H1 (cell line): Measurements from ENCODE around the gene TIMMDC1. TPM values are rescaled to one million over a fixed set of nuclear protein-coding genes. Genes with fewer than 3 reads are reported as not detected.

ENCODE experiments used
- CTCF ChIA-PET: fragments of 300-600 bp; sonication (Branson Sonifier 250); formaldehyde crosslinking; loops from one replicate; lab custom pipeline; 2021; ENCODE audit not compliant: partially characterized antibody; lab: Charles Lee
- POLR2A ChIA-PET: fragments of 300-600 bp; sonication (Branson Sonifier 250); formaldehyde crosslinking; loops from one replicate; lab custom pipeline; 2021; ENCODE audit warnings: inconsistent platforms; ENCODE audit not compliant: partially characterized antibody; lab: Charles Lee
- DNase-seq, 2 experiments: peaks; one replicate each; pipeline versions ENCODE4 v3.0.0 to v3.0.0-alpha.2; 2010 to 2022; ENCODE audit warnings: low spot score in 2 of 2, low read depth in 1 of 2, mixed read lengths in 1 of 2
- FAIRE-seq: peaks from 2 replicates; lab custom pipeline; 2011; peaks lifted over from hg19 to GRCh38; lab: Jason Lieb, UNC
- H2AFZ ChIP-seq: 2 replicates; pipeline ENCODE4 v1.8.1; 2012; ENCODE audit warnings: low read length, inconsistent platforms
- H2AK5ac ChIP-seq: 2 replicates; pipeline ENCODE4 v1.6.1; 2013; ENCODE audit warnings: low read depth, low read length
- H2BK120ac ChIP-seq: replicated peaks from 2 replicates; pipeline ENCODE3; 2013; ENCODE audit warnings: low read depth, low read length, inconsistent platforms
- H2BK12ac ChIP-seq: 2 replicates; pipeline ENCODE4 v1.6.1; 2013; ENCODE audit warnings: low read depth, low read length
- H2BK15ac ChIP-seq: 2 replicates; pipeline ENCODE4 v1.6.1; 2013; ENCODE audit warnings: low read length
- H2BK20ac ChIP-seq: 2 replicates; pipeline ENCODE4 v1.6.1; 2013; ENCODE audit warnings: low read length
- H2BK5ac ChIP-seq: 2 replicates; pipeline ENCODE4 v1.6.1; 2013; ENCODE audit warnings: low read depth, low read length
- H3K14ac ChIP-seq: 2 replicates; pipeline ENCODE4 v1.6.1; 2013; ENCODE audit warnings: inconsistent platforms; ENCODE audit not compliant: insufficient read length
- H3K18ac ChIP-seq: 2 replicates; pipeline ENCODE4 v1.6.1; 2013; ENCODE audit warnings: low read length; ENCODE audit errors: extremely low read depth
- H3K23ac ChIP-seq: 2 replicates; pipeline ENCODE4 v1.6.1; 2013; ENCODE audit warnings: inconsistent platforms; ENCODE audit not compliant: insufficient read length
- H3K23me2 ChIP-seq: 2 replicates; pipeline ENCODE4 v1.6.1; 2013; ENCODE audit warnings: low read depth, low read length
- H3K27ac ChIP-seq: 2 replicates; pipeline ENCODE4 v1.6.1; 2011; ENCODE audit warnings: low read depth, low read length, inconsistent platforms
- H3K27me3 ChIP-seq, 4 experiments: replicated peaks in 1 of 4; 1 replicate in 1 of 4; 2 replicates in 3 of 4; pipeline versions ENCODE4 v1.6.1 to v1.8.1; 2011 to 2013; ENCODE audit warnings: low read length in 3 of 4, mild to moderate bottlenecking in 3 of 4, inconsistent platforms in 2 of 4, mixed read lengths in 2 of 4, moderate library complexity in 1 of 4; ENCODE audit not compliant: control insufficient read depth in 3 of 4, insufficient read depth in 3 of 4; ENCODE audit errors: extremely low read depth in 1 of 4
- H3K36me3 ChIP-seq, 4 experiments: 2 replicates each; pipeline versions ENCODE4 v1.6.1 to v1.8.1; 2011 to 2013; ENCODE audit warnings: mild to moderate bottlenecking in 4 of 4, low read length in 3 of 4, moderate library complexity in 2 of 4, control low read depth in 1 of 4, inconsistent platforms in 1 of 4; ENCODE audit not compliant: insufficient read depth in 4 of 4, control insufficient read depth in 2 of 4
- H3K4ac ChIP-seq: replicated peaks from 2 replicates; pipeline ENCODE3; 2013; ENCODE audit warnings: low read length, low read depth, mixed read lengths, inconsistent platforms; ENCODE audit not compliant: insufficient read length
- H3K4me1 ChIP-seq, 4 experiments: replicated peaks in 1 of 4; 1 replicate in 1 of 4; 2 replicates in 3 of 4; pipeline versions ENCODE4 v1.6.1 to v1.8.1; 2011 to 2013; ENCODE audit warnings: low read length in 3 of 4, inconsistent platforms in 2 of 4, mixed read lengths in 1 of 4; ENCODE audit not compliant: insufficient read depth in 4 of 4, control insufficient read depth in 3 of 4
- H3K4me2 ChIP-seq, 2 experiments: 2 replicates each; pipeline versions ENCODE4 v1.6.1 to v1.8.1; 2011 to 2013; ENCODE audit warnings: low read depth in 2 of 2, low read length in 2 of 2, control low read depth in 1 of 2, inconsistent platforms in 1 of 2, mild to moderate bottlenecking in 1 of 2; ENCODE audit not compliant: insufficient read depth in 1 of 2
- H3K4me3 ChIP-seq, 4 experiments: fragments of 200-600, 300-600 bp in 1 of 4; sonication (generic), shearing (Covaris generic), sonication (Bioruptor Twin) in 1 of 4; 2 replicates each; pipeline versions ENCODE4 v1.5.1 to v1.8.1; 2011 to 2016; ENCODE audit warnings: low read length in 4 of 4, low read depth in 3 of 4, control low read depth in 2 of 4, inconsistent platforms in 2 of 4, mild to moderate bottlenecking in 2 of 4, mixed read lengths in 1 of 4, moderate library complexity in 1 of 4; ENCODE audit not compliant: insufficient read depth in 2 of 4; ENCODE audit errors: extremely low read depth in 1 of 4
- H3K56ac ChIP-seq: replicated peaks from 2 replicates; pipeline ENCODE3; 2013; ENCODE audit warnings: low read depth, mild to moderate bottlenecking, mixed read lengths, low read length, inconsistent platforms; ENCODE audit not compliant: insufficient read length
- H3K79me1 ChIP-seq: 2 replicates; pipeline ENCODE4 v1.6.1; 2013; ENCODE audit warnings: low read depth, low read length, control low read depth
- H3K79me2 ChIP-seq, 2 experiments: 2 replicates each; pipeline versions ENCODE4 v1.6.1 to v1.8.1; 2012 to 2013; ENCODE audit warnings: low read length in 2 of 2, mild to moderate bottlenecking in 2 of 2, inconsistent platforms in 1 of 2; ENCODE audit not compliant: insufficient read depth in 2 of 2, control insufficient read depth in 1 of 2
- H3K9ac ChIP-seq, 4 experiments: replicated peaks in 1 of 4; 1 replicate in 1 of 4; 2 replicates in 3 of 4; pipeline versions ENCODE4 v1.6.1 to v1.8.1; 2011 to 2013; ENCODE audit warnings: low read depth in 3 of 4, low read length in 3 of 4, control low read depth in 2 of 4, mild to moderate bottlenecking in 2 of 4, moderate library complexity in 2 of 4, inconsistent platforms in 1 of 4; ENCODE audit errors: extremely low read depth in 1 of 4
- H3K9me3 ChIP-seq, 2 experiments: 2 replicates each; pipeline versions ENCODE4 v1.6.1 to v1.8.1; 2012 to 2013; ENCODE audit warnings: mild to moderate bottlenecking in 2 of 2, moderate library complexity in 2 of 2, control low read depth in 1 of 2, inconsistent platforms in 1 of 2, low read depth in 1 of 2, low read length in 1 of 2, mixed read lengths in 1 of 2; ENCODE audit not compliant: insufficient read depth in 2 of 2
- H4K20me1 ChIP-seq, 2 experiments: replicated peaks in 1 of 2; 2 replicates each; pipeline versions ENCODE3 to v1.8.1; 2011 to 2013; ENCODE audit warnings: inconsistent platforms in 2 of 2, low read length in 2 of 2, mild to moderate bottlenecking in 1 of 2; ENCODE audit not compliant: insufficient read depth in 2 of 2, control insufficient read depth in 1 of 2
- H4K5ac ChIP-seq: 2 replicates; pipeline ENCODE4 v1.6.1; 2013; ENCODE audit warnings: low read length, low read depth, mixed read lengths, inconsistent platforms; ENCODE audit not compliant: insufficient read length
- H4K8ac ChIP-seq: 2 replicates; pipeline ENCODE4 v1.8.0; 2013; ENCODE audit warnings: mild to moderate bottlenecking, moderate library complexity, low read length, inconsistent platforms; ENCODE audit not compliant: insufficient read depth; ENCODE audit errors: extremely low read depth
- H4K91ac ChIP-seq: replicated peaks from 2 replicates; pipeline ENCODE3; 2013; ENCODE audit warnings: low read length, mixed read lengths, inconsistent platforms; ENCODE audit not compliant: insufficient read length
- CBX5 ChIP-seq: fragments of 300-800, 300-1000 bp; sonication (generic); IDR thresholded peaks from 2 replicates; pipeline ENCODE4 v1.7.1; 2016; ENCODE audit warnings: antibody characterized with exemption, low read length, low read depth
- RAD21 ChIP-seq, 2 experiments: IDR thresholded peaks in 1 of 2; conservative IDR thresholded peaks in 1 of 2; 2 replicates each; pipeline ENCODE4 v1.6.1; 2011; ENCODE audit warnings: low read depth in 2 of 2, low read length in 2 of 2, improper control_type of control experiment in 1 of 2, inconsistent platforms in 1 of 2, mild to moderate bottlenecking in 1 of 2, moderate library complexity in 1 of 2
- polyA plus RNA-seq, 7 experiments: library from polyadenylated mRNA; depleted of rRNA in 3 of 7; stranded (reverse) in 5 of 7; unstranded in 2 of 7; fragments of >200 nt in 5 of 7; fragments of 200-250 nt in 2 of 7; gene quantifications; 1 replicate in 5 of 7; 2 replicates in 1 of 7; 4 replicates in 1 of 7; pipeline versions ENCODE4 v1.2.1 to v1.2.3, GENCODE V29; 2011 to 2013; ENCODE audit warnings: missing spikeins in 2 of 7, mixed read lengths in 2 of 7
- total RNA-seq: library from RNA; stranded (reverse); fragmentation: NEBNext Ultra II Directional; extraction: Animal tissue kit (Norgen Biotek cat#: 25700); gene quantifications from 2 replicates; pipeline ENCODE4 v1.2.1, GENCODE V29; 2021

TIMMDC1 gene
- total and polyA plus RNA-seq, 2 of the 8 experiments (the other 6 are each of a cell fraction or from before 2014, with no cell fraction given): 80.7 to 128 TPM

DNA sequence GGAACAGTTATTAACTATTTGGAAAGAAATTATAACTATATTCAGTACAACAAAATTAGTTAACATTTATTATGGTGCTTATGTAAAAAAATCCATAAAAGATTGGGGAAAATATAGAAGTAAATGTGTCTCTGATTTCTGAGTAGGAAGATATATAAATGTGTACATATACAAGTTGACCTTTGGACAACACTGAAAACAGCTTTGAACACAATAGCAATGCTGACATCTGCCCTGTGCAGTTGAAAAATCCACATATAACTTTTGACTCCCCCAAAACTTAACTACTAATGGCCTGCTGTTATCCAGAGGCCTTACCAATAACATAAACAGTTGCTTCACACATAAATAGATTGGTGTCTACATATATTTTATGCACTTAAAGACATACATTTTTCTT is 12.3 kb downstream of the TIMMDC1 start:
- Histone ChIP-seq H3K27ac (no peak overlapping the region), H2AK5ac (no peak overlapping the region), H3K27me3 (no peaks in the 10 kb centered on the region), H3K23ac (no peak overlapping the region), H3K23me2 (no peaks in the 10 kb centered on the region), H4K91ac (no peak overlapping the region), H3K79me2 (no peaks in the 10 kb centered on the region; a peak in 1 of 4 replicates), H3K4me1 (no peaks in the 10 kb centered on the region), H3K56ac (no peak overlapping the region), H3K4me2 (no peak overlapping the region), H3K79me1 (no peaks in the 10 kb centered on the region), H3K4ac (no peak overlapping the region), H3K14ac (no peak overlapping the region), H4K5ac (no peak overlapping the region), H3K36me3 (peaks cover 5 to 43% (median 29%) of the 10 kb centered on the region in 4 experiments), H3K18ac (no peak overlapping the region), H2BK20ac (no peak overlapping the region), H2BK12ac (no peak overlapping the region), H2BK120ac (no peak overlapping the region), H4K20me1 (peaks cover 0 to 2% of the 10 kb centered on the region in 2 experiments), H2BK5ac (no peak overlapping the region), H4K8ac (no peak overlapping the region), H2AFZ (no peak overlapping the region), H3K9me3 (no peaks in the 10 kb centered on the region), H3K4me3 (no peak overlapping the region), H2BK15ac (no peak overlapping the region), H3K9ac (no peak overlapping the region)
- CTCF ChIA-PET: no interaction called here
- no peak for TF ChIP-seq RAD21 (IDR thresholded peaks at IDR 0.05 in 1 of 2, conservative IDR thresholded peaks at IDR 0.05 in 1 of 2; ENCODE audit: low read depth in 2 of 2, low read length in 2 of 2)
- TF ChIP-seq CBX5: no peak
- no peak for FAIRE-seq
- POLR2A ChIA-PET: no interaction called here
- DNase-seq: no peak
